Measurements from ENCODE around the gene LENG8. TPM values are rescaled to one million over a fixed set of nuclear protein-coding genes. Genes with fewer than 3 reads are reported as not detected.

LENG8 gene
- total RNA-seq, 1 experiment from 2014 or later, result 55.5 TPM

DNA sequence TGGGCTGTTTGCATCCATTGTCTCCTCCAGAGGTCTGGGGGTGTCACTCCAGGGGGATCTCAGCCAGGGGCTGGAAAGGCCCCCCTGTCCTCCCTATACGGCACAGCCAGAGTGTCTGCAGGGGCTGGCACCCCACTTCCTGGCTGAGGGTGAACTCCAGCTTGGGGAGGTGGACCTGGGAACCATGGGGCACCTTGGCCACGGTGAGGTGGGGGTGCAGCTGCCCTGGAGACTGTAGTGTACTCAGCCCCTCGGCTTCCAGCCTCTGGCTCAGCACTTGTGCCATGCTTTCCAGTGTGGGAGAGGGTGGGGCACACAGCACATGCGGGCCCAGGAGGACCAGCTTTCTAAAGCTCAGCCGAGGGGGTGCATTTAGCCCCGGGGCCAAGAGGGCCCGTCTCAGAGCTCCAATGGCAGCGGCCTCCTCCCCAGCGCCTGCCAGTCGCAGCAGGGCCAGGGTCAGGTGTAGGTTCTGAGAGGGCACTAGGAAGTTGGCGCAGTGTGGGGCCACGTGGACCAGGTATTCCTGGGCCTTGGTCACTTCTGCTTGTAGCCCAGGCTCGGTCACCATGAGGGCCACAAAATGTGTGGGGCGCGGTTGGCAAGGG is 13.2 kb downstream of the LENG8 start:
- Histone ChIP-seq H3K4me1 (ENCODE audit: insufficient read depth, low read length) (peaks cover 16% of the 10 kb centered on the region), H3K4me3 (ENCODE audit: low read length) (peak overlapping the region; percentile 75), H3K27me3 (ENCODE audit: low read length) (no peaks in the 10 kb centered on the region), H3K4me2 (ENCODE audit: low read length) (peak overlapping the region; percentile 91), H3F3A (ENCODE audit: low read length, unreplicated experiment) (no peaks in the 10 kb centered on the region), H3K36me3 (ENCODE audit: low read depth, low read length) (peaks cover 38% of the 10 kb centered on the region), H4K20me1 (ENCODE audit: low read length) (peaks cover 19% of the 10 kb centered on the region), H3K9me2 (replicated peaks; ENCODE audit: low read length) (no peaks in the 10 kb centered on the region), H3K27ac (ENCODE audit: low read length) (peak overlapping the region; percentile 87), H3K9ac (ENCODE audit: low read length) (peak overlapping the region; percentile 87), H3K9me3 (ENCODE audit: low read length) (no peaks in the 10 kb centered on the region), H3K79me2 (ENCODE audit: low read length) (peaks cover 52% of the 10 kb centered on the region), H2AFZ (ENCODE audit: low read length) (no peak overlapping the region)
- DNase-seq, result no peak
- intact Hi-C loops (cut with micrococcal nuclease), result loop anchor here (2.0 kb wide), 2 partner anchors 13 to 31 kb away; partner anchors contain the start of gene LENG8
- TF ChIP-seq, protein P1, sequence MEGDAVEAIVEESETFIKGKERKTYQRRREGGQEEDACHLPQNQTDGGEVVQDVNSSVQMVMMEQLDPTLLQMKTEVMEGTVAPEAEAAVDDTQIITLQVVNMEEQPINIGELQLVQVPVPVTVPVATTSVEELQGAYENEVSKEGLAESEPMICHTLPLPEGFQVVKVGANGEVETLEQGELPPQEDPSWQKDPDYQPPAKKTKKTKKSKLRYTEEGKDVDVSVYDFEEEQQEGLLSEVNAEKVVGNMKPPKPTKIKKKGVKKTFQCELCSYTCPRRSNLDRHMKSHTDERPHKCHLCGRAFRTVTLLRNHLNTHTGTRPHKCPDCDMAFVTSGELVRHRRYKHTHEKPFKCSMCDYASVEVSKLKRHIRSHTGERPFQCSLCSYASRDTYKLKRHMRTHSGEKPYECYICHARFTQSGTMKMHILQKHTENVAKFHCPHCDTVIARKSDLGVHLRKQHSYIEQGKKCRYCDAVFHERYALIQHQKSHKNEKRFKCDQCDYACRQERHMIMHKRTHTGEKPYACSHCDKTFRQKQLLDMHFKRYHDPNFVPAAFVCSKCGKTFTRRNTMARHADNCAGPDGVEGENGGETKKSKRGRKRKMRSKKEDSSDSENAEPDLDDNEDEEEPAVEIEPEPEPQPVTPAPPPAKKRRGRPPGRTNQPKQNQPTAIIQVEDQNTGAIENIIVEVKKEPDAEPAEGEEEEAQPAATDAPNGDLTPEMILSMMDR (conservative IDR thresholded peaks at IDR 0.05; ENCODE audit: low read depth, low read length), result no peak
- TF ChIP-seq EZH2 (IDR thresholded peaks at IDR 0.05; ENCODE audit: low read length, unreplicated experiment) (no peak), EZH2phosphoT487 (IDR thresholded peaks at IDR 0.05; ENCODE audit: borderline replicate concordance, low read length) (no peak)
- no peak for ATAC-seq
- ChIA-PET CTCF (interaction anchor here (0.6 to 1.0 kb wide), 3 partner anchors 13 to 31 kb away, joined by 3 to 9 read pairs (median 4); partner anchors contain the start of gene LENG8), POLR2A (ENCODE audit: unreplicated experiment) (interaction anchor here (0.6 kb wide), 2 partner anchors 12 to 1761 kb away, joined by 4 to 9 read pairs; no protein-coding TSS in a partner anchor)
- BruUV-seq (replicated peaks), result TSS peak; percentile 79

DNA sequence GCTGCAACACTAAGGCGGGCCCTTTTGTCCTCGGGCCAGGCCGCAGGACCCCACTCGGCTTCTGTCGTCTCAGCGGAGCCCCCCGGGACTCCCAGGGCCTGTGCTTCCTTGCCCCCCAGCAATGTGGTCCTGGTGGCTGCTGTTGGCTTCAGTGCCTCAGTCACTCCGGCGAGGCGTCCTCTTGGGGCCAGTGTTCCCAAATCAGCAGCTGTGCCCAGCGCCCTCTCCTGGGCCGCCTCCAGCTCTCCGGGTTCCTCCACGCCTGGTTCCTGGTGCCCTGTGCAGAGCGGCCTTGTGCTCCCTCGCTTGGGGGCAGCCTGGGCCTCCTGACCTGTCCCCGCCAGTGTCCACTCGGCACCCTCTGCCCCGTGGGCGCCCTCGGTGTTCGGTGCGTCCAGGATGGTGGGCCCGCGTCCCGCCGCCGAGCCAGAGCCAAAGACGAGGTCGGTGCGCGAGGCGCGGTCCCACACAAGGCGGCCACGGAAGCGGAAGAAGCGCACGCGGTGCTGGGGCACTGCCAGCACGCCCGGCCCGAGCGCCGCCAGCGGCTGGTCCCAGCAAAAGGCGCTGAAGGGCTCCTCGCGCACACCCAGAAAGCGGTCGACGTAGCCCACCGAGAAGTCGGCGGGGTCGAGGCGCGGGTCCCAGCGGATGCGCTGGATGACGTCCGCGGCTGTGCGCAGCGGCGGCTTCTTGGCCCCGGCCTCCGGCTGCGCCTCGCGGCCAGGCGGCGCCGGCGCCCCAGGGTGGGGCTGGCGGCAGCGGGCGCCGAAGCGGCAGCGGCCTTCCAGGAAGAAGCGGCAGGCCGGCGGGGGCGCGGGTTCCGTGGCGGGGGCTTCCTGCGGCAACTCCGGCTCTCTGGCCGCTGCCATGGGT is 13.9 kb downstream of the LENG8 start:
- Histone ChIP-seq H3K4me1 (ENCODE audit: insufficient read depth, low read length) (peaks cover 16% of the 10 kb centered on the region), H3K9me2 (replicated peaks; ENCODE audit: low read length) (no peaks in the 10 kb centered on the region), H3K4me2 (ENCODE audit: low read length) (peak overlapping the region; percentile 91), H3K79me2 (ENCODE audit: low read length) (peaks cover 44% of the 10 kb centered on the region), H2AFZ (ENCODE audit: low read length) (peak overlapping the region; percentile 70), H3K27me3 (ENCODE audit: low read length) (no peaks in the 10 kb centered on the region), H4K20me1 (ENCODE audit: low read length) (peaks cover 19% of the 10 kb centered on the region), H3K27ac (ENCODE audit: low read length) (peak overlapping the region; percentile 87), H3K9me3 (ENCODE audit: low read length) (no peaks in the 10 kb centered on the region), H3F3A (ENCODE audit: low read length, unreplicated experiment) (no peaks in the 10 kb centered on the region), H3K36me3 (ENCODE audit: low read depth, low read length) (peaks cover 34% of the 10 kb centered on the region), H3K9ac (ENCODE audit: low read length) (peak overlapping the region; percentile 87), H3K4me3 (ENCODE audit: low read length) (peak overlapping the region; percentile 75)
- no TSS peak for BruUV-seq (replicated peaks)
- CTCF ChIA-PET, result interaction anchor here (0.6 to 1.0 kb wide), 4 partner anchors 14 to 33 kb away, joined by 3 to 9 read pairs (median 4); partner anchors contain the start of gene LENG8
- intact Hi-C loops (cut with micrococcal nuclease), result loop anchor here (2.0 kb wide), 2 partner anchors 14 to 32 kb away; partner anchors contain the start of gene LENG8
- TF ChIP-seq, protein P1 (conservative IDR thresholded peaks at IDR 0.05; ENCODE audit: low read depth, low read length), result peak; percentile 59
- TF ChIP-seq EZH2 (IDR thresholded peaks at IDR 0.05; ENCODE audit: low read length, unreplicated experiment), result no peak
- TF ChIP-seq EZH2phosphoT487 (IDR thresholded peaks at IDR 0.05; ENCODE audit: borderline replicate concordance, low read length), result no peak
- ATAC-seq (peak; percentile 38), DNase-seq (peak; percentile 63)
- POLR2A ChIA-PET (ENCODE audit: unreplicated experiment), result interaction anchor here (0.6 to 1.2 kb wide), 4 partner anchors 14 to 1137 kb away, joined by 3 to 6 read pairs (median 4); partner anchors contain the start of genes LENG8 and ZNF524

Data from PC-3 (cell line).